ENCODE results near the gene ZFP82.

ZFP82 gene

DNA sequence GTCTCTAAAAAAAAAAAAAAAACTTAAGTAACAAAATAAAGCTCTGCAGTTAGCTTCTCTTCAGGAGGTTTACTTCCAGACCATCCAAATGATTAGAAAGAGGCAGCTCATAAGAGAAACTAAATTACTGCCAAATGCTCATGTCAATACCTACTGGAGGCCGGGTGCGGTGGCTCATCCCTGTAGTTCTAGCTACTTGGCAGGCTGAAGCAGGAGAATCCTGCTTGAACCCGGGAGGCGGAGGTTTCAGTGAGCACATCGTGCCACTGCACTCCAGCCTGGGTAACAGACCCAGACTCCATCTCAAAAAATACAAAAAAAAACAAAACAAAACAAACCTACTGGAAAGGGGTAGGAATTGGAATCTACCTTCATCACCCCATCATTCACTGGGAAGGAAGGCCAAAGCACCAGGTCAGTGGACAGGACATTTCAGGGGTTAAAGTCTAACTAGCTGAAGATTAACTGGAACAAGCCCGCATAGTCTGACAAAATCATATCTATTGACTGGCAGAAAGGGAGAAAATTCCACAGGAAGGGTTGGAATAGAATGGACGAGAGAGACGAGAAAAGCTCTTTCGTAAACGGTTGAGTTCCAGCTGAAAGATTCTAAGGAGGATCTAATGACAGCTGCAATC is 40.8 kb downstream of the ZFP82 start:
- TF ChIP-seq, protein P1, sequence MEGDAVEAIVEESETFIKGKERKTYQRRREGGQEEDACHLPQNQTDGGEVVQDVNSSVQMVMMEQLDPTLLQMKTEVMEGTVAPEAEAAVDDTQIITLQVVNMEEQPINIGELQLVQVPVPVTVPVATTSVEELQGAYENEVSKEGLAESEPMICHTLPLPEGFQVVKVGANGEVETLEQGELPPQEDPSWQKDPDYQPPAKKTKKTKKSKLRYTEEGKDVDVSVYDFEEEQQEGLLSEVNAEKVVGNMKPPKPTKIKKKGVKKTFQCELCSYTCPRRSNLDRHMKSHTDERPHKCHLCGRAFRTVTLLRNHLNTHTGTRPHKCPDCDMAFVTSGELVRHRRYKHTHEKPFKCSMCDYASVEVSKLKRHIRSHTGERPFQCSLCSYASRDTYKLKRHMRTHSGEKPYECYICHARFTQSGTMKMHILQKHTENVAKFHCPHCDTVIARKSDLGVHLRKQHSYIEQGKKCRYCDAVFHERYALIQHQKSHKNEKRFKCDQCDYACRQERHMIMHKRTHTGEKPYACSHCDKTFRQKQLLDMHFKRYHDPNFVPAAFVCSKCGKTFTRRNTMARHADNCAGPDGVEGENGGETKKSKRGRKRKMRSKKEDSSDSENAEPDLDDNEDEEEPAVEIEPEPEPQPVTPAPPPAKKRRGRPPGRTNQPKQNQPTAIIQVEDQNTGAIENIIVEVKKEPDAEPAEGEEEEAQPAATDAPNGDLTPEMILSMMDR (conservative IDR thresholded peaks at IDR 0.05; ENCODE audit: low read depth): no peak
- ChIA-PET CTCF (no interaction called here), POLR2A (ENCODE audit: low non-redundant PET) (no interaction called here)
- DNase-seq (ENCODE audit: low spot score): no peak
- H3K27ac ChIP-seq: no peak overlapping the region

DNA sequence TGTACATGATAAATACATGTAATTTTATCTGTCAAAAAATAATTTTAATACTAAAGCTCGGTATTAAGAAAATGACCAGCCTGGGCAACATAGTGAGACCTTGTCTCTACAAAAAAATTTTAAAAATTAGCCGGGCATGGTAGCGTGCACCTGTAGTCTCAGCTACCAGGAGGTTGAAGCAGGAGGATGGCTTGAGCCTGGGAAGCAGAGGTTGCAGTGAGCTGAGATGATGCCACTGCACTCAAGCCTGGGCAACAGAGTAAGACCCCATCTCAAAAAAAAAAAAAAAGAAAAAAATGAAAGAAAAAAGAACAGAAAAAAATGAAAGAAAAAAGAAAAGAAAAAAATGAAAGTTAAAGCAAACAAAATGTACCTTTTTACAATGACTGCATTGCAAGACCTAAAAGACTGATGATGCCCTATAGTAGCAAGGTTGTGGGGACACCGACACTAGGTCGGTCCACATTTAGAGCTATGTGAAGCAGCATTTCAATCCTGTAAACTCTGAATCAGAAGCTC is 44.7 kb downstream of the ZFP82 start:
- POLR2A ChIA-PET (ENCODE audit: low non-redundant PET): interaction anchor here (0.5 to 0.7 kb wide), 2 partner anchors 716 to 1117 kb away, joined by 3 to 4 read pairs; no protein-coding TSS in a partner anchor

DNA sequence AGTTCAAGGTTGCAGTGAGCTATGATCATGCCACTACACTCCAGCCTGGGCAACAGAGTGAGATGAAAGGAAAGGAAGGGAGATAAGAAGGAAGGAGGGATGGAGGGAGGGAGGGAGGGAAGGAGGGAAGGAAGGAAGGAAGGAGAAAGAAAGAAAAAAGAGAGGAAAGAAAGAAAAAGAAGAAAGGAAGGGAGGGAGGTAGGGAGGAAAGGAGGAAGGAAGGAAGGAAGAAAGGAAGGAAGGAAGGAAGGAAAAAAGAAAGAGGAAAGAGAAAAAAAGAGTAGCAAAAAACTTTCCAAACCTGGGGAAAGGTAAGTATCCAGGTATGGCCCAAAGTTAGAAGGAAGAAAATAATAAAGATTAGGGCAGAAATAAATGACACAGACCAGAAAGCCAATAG is 46.6 kb downstream of the ZFP82 start:
- ChIA-PET CTCF (interaction anchor here (0.6 to 0.7 kb wide), 2 partner anchors 24 to 40 kb away, joined by 3 read pairs; no protein-coding TSS in a partner anchor), POLR2A (ENCODE audit: low non-redundant PET) (interaction anchor here (0.6 kb wide), 1 partner anchor 478 kb away, joined by 3 read pairs; no protein-coding TSS in a partner anchor)

More for the DNA sequence above, 44.7 kb downstream of the ZFP82 start:
- TF ChIP-seq, protein P1 (conservative IDR thresholded peaks at IDR 0.05; ENCODE audit: low read depth): no peak
- no peak for DNase-seq (ENCODE audit: low spot score)
- no peak overlapping the region for H3K27ac ChIP-seq
- CTCF ChIA-PET: no interaction called here

DNA sequence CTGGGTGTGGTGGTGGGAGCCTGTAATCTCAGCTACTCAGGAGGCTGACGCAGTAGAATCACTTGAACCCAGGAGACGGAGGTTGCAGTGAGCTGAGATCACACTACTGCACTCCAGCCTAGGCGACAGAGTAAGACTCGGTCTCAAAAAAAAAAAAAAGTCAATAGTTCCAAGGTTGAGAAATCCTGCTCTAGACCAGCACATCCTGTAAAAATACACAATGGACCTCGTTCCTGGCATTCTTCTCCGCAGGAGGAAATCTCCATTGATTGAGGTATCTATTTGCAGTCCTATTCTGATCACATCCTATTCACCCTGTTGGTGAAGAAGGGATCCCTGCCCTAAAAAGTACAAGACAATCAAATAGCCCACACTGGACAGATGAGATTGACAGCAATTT is 54.6 kb downstream of the ZFP82 start:
- no peak for DNase-seq (ENCODE audit: low spot score)
- CTCF ChIA-PET: no interaction called here
- H3K27ac ChIP-seq: no peak overlapping the region
- TF ChIP-seq, protein P1 (conservative IDR thresholded peaks at IDR 0.05; ENCODE audit: low read depth): no peak
- POLR2A ChIA-PET (ENCODE audit: low non-redundant PET): no interaction called here

More for the DNA sequence above, 46.6 kb downstream of the ZFP82 start:
- DNase-seq (ENCODE audit: low spot score): no peak
- no peak overlapping the region for H3K27ac ChIP-seq
- TF ChIP-seq, protein P1 (conservative IDR thresholded peaks at IDR 0.05; ENCODE audit: low read depth): no peak

All from RWPE1 (cell line).